BJ (cell line): ENCODE data around the gene SP100. TPM values are rescaled to one million over a fixed set of nuclear protein-coding genes. Genes with fewer than 3 reads are reported as not detected.

Experiments
- CTCF ChIA-PET: fragments of 350-600 bp; formaldehyde crosslinking; extraction: SDS; loops from one replicate; lab custom pipeline; 2021; ENCODE audit warnings: antibody characterized with exemption, inconsistent platforms; lab: Yijun Ruan, JAX
- POLR2A ChIA-PET: fragments of 300-600 bp; sonication (Branson Sonifier 250); formaldehyde crosslinking; extraction: SDS; loops from one replicate; lab custom pipeline; 2021; ENCODE audit warnings: antibody characterized with exemption; lab: Charles Lee
- DNase-seq: peaks from one replicate; pipeline ENCODE4 v3.0.0-alpha.2; 2011; ENCODE audit warnings: low read depth
- H3K27me3 ChIP-seq: 2 replicates; pipeline ENCODE4 v1.6.0; 2011; ENCODE audit warnings: low read length; ENCODE audit not compliant: control insufficient read depth, insufficient read depth
- H3K36me3 ChIP-seq: 2 replicates; pipeline ENCODE4 v1.5.1; 2011; ENCODE audit warnings: low read length; ENCODE audit not compliant: control insufficient read depth, insufficient read depth
- H3K4me3 ChIP-seq: 2 replicates; pipeline ENCODE4 v1.5.1; 2011; ENCODE audit warnings: low read depth, mild to moderate bottlenecking, control low read depth, low read length
- polyA plus RNA-seq: library from polyadenylated mRNA; depleted of rRNA; stranded (reverse); fragments of >200 nt; gene quantifications from 2 replicates; pipeline ENCODE4 v1.2.3, GENCODE V29; 2011
- TF ChIP-seq, protein P1 (sequence below): IDR thresholded peaks from 2 replicates; pipeline ENCODE4 v1.5.1; 2011; ENCODE audit warnings: low read depth, mild to moderate bottlenecking, control low read depth, inconsistent platforms, low read length, moderate library complexity; ENCODE audit not compliant: insufficient read depth

Gene SP100
- polyA plus RNA-seq, 1 experiment = 34.8 TPM

DNA sequence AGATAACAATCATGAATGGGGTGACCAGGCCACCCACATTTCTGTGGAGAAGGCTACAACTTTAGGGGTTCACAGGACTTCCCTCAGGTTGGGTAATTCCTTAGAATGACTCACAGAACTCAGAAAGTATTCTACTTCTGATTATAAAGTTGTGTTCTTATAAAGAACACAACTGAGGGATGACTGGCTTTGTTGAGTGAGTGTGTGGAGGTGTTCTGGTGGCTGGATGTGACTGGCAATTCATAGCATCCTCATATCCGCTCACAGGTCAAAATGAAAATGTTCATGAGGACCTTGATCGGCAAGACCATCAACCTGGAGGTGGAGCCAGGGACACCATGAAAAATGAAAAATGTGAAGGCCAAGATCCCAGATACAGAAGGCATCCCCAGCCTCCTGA is 153.3 kb downstream of the SP100 start:
- no peak overlapping the region for H3K4me3 ChIP-seq
- H3K36me3 ChIP-seq = no peaks in the 10 kb centered on the region
- CTCF ChIA-PET = no interaction called here
- no peaks in the 10 kb centered on the region for H3K27me3 ChIP-seq
- POLR2A ChIA-PET = no interaction called here
- TF ChIP-seq, protein P1, sequence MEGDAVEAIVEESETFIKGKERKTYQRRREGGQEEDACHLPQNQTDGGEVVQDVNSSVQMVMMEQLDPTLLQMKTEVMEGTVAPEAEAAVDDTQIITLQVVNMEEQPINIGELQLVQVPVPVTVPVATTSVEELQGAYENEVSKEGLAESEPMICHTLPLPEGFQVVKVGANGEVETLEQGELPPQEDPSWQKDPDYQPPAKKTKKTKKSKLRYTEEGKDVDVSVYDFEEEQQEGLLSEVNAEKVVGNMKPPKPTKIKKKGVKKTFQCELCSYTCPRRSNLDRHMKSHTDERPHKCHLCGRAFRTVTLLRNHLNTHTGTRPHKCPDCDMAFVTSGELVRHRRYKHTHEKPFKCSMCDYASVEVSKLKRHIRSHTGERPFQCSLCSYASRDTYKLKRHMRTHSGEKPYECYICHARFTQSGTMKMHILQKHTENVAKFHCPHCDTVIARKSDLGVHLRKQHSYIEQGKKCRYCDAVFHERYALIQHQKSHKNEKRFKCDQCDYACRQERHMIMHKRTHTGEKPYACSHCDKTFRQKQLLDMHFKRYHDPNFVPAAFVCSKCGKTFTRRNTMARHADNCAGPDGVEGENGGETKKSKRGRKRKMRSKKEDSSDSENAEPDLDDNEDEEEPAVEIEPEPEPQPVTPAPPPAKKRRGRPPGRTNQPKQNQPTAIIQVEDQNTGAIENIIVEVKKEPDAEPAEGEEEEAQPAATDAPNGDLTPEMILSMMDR = no peak
- DNase-seq = no peak

DNA sequence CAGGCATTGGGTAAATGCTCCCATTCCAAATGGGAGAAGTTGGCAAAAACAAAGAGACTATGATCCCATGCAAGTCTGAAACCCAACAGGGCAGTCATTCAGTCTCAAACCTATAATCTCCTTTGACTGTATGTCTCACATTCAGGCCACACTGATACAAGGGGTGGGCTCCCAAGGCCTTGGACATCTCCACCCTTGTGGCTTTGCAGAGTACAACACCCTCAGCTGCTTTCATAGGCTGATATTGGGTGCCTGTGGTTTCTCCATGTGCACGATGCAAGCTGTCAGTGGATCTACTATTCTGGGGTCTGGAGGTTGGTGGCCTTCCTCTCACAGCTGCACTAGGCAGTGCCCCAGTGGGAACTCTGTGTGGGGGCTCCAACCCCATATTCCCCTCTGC is 155.0 kb downstream of the SP100 start:
- CTCF ChIA-PET = no interaction called here
- TF ChIP-seq, protein P1 = no peak
- Histone ChIP-seq H3K36me3 (no peaks in the 10 kb centered on the region), H3K4me3 (no peak overlapping the region), H3K27me3 (no peaks in the 10 kb centered on the region)
- POLR2A ChIA-PET = no interaction called here
- no peak for DNase-seq

GRCh38 chr2:230575642-230576324 is 159.8 kb downstream of the SP100 start:
- ChIA-PET POLR2A (no interaction called here), CTCF (no interaction called here)
- H3K36me3 ChIP-seq = no peaks in the 10 kb centered on the region
- no peaks in the 10 kb centered on the region for H3K27me3 ChIP-seq
- H3K4me3 ChIP-seq = no peak overlapping the region
- TF ChIP-seq, protein P1 = no peak
- no peak for DNase-seq

- no peaks in the 10 kb centered on the region for H3K27me3 ChIP-seq
- no peak for DNase-seq
- no peak overlapping the region for H3K4me3 ChIP-seq
- no peaks in the 10 kb centered on the region for H3K36me3 ChIP-seq
- CTCF ChIA-PET = no interaction called here
- POLR2A ChIA-PET = no interaction called here
- TF ChIP-seq, protein P1 = no peak
Observed at GRCh38 chr2:230577114-230577513, 161.1 kb downstream of the SP100 start.

DNA sequence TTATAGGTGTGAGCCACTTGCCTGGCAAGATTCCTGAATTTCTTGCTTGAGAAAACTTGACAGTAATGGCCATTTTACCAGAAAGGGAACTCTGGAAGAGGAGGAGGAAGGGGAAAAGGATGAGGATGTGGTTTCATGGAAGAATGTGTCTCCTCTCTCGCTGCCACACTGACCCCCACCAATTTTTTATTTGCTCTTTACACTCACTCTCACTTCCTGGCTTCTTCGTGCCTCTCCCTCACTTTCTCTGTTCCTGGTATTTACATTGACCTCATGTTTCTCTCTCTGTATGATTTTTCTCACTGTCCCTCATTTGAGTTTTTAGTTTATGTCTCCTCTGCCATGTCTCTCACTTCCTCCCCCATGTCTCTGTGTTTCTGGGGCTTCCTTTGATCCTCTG is 162.1 kb downstream of the SP100 start:
- H3K4me3 ChIP-seq = no peak overlapping the region
- no peaks in the 10 kb centered on the region for H3K27me3 ChIP-seq
- ChIA-PET CTCF (no interaction called here), POLR2A (no interaction called here)
- H3K36me3 ChIP-seq = no peaks in the 10 kb centered on the region
- TF ChIP-seq, protein P1 = no peak
- DNase-seq = no peak
